B cell (primary cell): Measurements from ENCODE around the gene PRM1. TPM values are rescaled to one million over a fixed set of nuclear protein-coding genes. Genes with fewer than 3 reads are reported as not detected.
A peak's percentile ranks its signal among the peaks of the same experiment; 100 is the strongest.

Experiments used
- ATAC-seq: fragments of 200-7000 bp; cut with Tn5 transposase; one replicate; pipeline ENCODE4 v1.10.0; 2021; ENCODE audit warnings: low read depth, mild to moderate bottlenecking, moderate number of reproducible peaks, moderate library complexity
- CTCF ChIA-PET: fragments of 350-600 bp; sonication (Branson Sonifier 250); formaldehyde crosslinking; loops from one replicate; lab custom pipeline; 2021; ENCODE audit warnings: antibody characterized with exemption, inconsistent platforms; lab: Charles Lee
- POLR2A ChIA-PET: fragments of 350-600 bp; sonication (Branson Sonifier 250); formaldehyde crosslinking; loops from one replicate; lab custom pipeline; 2021; ENCODE audit warnings: antibody characterized with exemption; lab: Charles Lee
- DNase-seq: peaks from one replicate; pipeline ENCODE4 v3.0.0; 2013
- H2AFZ ChIP-seq: 2 replicates; pipeline ENCODE4 v1.6.1; 2012; ENCODE audit warnings: mild to moderate bottlenecking, low read depth, low read length; ENCODE audit not compliant: insufficient read depth, poor library complexity, severe bottlenecking
- H3K27ac ChIP-seq, 2 donors: 1 replicate in 1 of 2; 2 replicates in 1 of 2; pipeline ENCODE4 v1.5.1; 2012 to 2013; ENCODE audit warnings: low read length in 2 of 2, mild to moderate bottlenecking in 2 of 2, moderate library complexity in 1 of 2
- H3K27me3 ChIP-seq, 4 experiments: fragments of 200-600 bp in 1 of 4; sonication (generic) in 1 of 4; replicated peaks in 1 of 4; 1 replicate in 2 of 4; 2 replicates in 2 of 4; pipeline versions ENCODE4 v1.6.1 to v1.7.0; 2013 to 2016; ENCODE audit warnings: low read length in 3 of 4, mild to moderate bottlenecking in 2 of 4, mixed read lengths in 1 of 4, moderate library complexity in 1 of 4; ENCODE audit not compliant: insufficient read depth in 4 of 4, control insufficient read depth in 3 of 4; ENCODE audit errors: control extremely low read depth in 1 of 4
- H3K36me3 ChIP-seq, 2 experiments: replicated peaks in 1 of 2; 1 replicate in 1 of 2; 2 replicates in 1 of 2; pipeline versions ENCODE4 v1.6.1 to v1.7.1; 2013; ENCODE audit warnings: low read length in 1 of 2; ENCODE audit not compliant: insufficient read depth in 2 of 2, control insufficient read depth in 1 of 2; ENCODE audit errors: control extremely low read depth in 1 of 2, extremely low read depth in 1 of 2
- H3K4me1 ChIP-seq, 2 donors: fragments of 200-600 bp in 1 of 2; sonication (generic) in 1 of 2; 1 replicate in 1 of 2; 2 replicates in 1 of 2; pipeline versions ENCODE4 v1.5.1 to v1.6.1; 2013 to 2017; ENCODE audit warnings: low read length in 2 of 2; ENCODE audit not compliant: control insufficient read depth in 2 of 2, insufficient read depth in 2 of 2
- H3K4me2 ChIP-seq: replicated peaks from 2 replicates; pipeline ENCODE3; 2012; ENCODE audit warnings: mild to moderate bottlenecking, low read depth, low read length; ENCODE audit not compliant: poor library complexity, severe bottlenecking
- H3K4me3 ChIP-seq, 5 experiments: fragments of 200-600 bp in 1 of 5; sonication (generic) in 1 of 5; 1 replicate in 3 of 5; 2 replicates in 2 of 5; pipeline versions ENCODE4 v1.5.1 to v1.7.0; 2011 to 2016; ENCODE audit warnings: low read length in 4 of 5, mild to moderate bottlenecking in 4 of 5, low read depth in 2 of 5, control low read depth in 1 of 5, moderate library complexity in 1 of 5; ENCODE audit not compliant: insufficient read depth in 1 of 5; ENCODE audit errors: control extremely low read depth in 1 of 5, extremely low read depth in 1 of 5
- H3K79me2 ChIP-seq: fragments of 200-600 bp; sonication (generic); one replicate; pipeline ENCODE4 v1.6.0; 2016; ENCODE audit warnings: low read length; ENCODE audit not compliant: control insufficient read depth, insufficient read depth
- H3K9ac ChIP-seq: fragments of 200-600 bp; sonication (generic); 2 replicates; pipeline ENCODE4 v1.6.1; 2017; ENCODE audit warnings: mild to moderate bottlenecking, low read length, moderate library complexity
- H3K9me3 ChIP-seq, 3 donors: one replicate each; pipeline versions ENCODE4 v1.6.1 to v1.7.1; 2013; ENCODE audit warnings: low read length in 2 of 3; ENCODE audit not compliant: control insufficient read depth in 2 of 3, insufficient read depth in 1 of 3; ENCODE audit errors: control extremely low read depth in 1 of 3
- H4K20me1 ChIP-seq: 2 replicates; pipeline ENCODE4 v1.6.0; 2012; ENCODE audit warnings: mild to moderate bottlenecking, low read length; ENCODE audit not compliant: insufficient read depth, control insufficient read depth, poor library complexity, severe bottlenecking
- H3K27ac Mint-ChIP-seq: one replicate; pipeline ENCODE4 v1.8.0; 2021; ENCODE audit warnings: mixed read lengths
- H3K27me3 Mint-ChIP-seq: one replicate; pipeline ENCODE4 v1.8.0; 2021; ENCODE audit warnings: mixed read lengths
- H3K4me1 Mint-ChIP-seq: one replicate; pipeline ENCODE4 v1.8.0; 2021; ENCODE audit warnings: mixed read lengths
- H3K4me3 Mint-ChIP-seq: one replicate; pipeline ENCODE4 v1.8.0; 2021; ENCODE audit warnings: mixed read lengths
- H3K9me3 Mint-ChIP-seq: one replicate; pipeline ENCODE4 v1.8.0; 2022; ENCODE audit warnings: mixed read lengths; ENCODE audit not compliant: insufficient read depth
- CTCF ChIP-seq: fragments of 200-600 bp; IDR thresholded peaks from one replicate; pipeline ENCODE4 v1.8.0; 2022; ENCODE audit warnings: antibody characterized with exemption, mild to moderate bottlenecking
- EZH2 ChIP-seq: IDR thresholded peaks from 2 replicates; pipeline ENCODE4 v1.6.1; 2012; ENCODE audit warnings: borderline replicate concordance, low read depth, mild to moderate bottlenecking, moderate library complexity, low read length; ENCODE audit not compliant: insufficient read depth, poor library complexity, severe bottlenecking
- WGBS: methylation state at CpG from one replicate; pipeline ENCODE4 v1.1.5; 2013; ENCODE audit warnings: missing lambda C conversion rate; ENCODE audit not compliant: insufficient coverage; 5-methylcytosine and 5-hydroxymethylcytosine counted together
- intact Hi-C: fragments of 100-400 bp; cut with micrococcal nuclease; formaldehyde crosslinking; loops from one replicate; pipeline ENCODE4 v1.10.0; 2022
- polyA plus RNA-seq: library from polyadenylated mRNA; depleted of rRNA; stranded (reverse); fragments of >200 nt; gene quantifications from 2 replicates; pipeline ENCODE4 v1.2.3, GENCODE V29; 2012
- total RNA-seq, 2 donors: library from RNA; stranded (reverse); fragments of 120-200 nt in 1 of 2; gene quantifications; 1 replicate in 1 of 2; 2 replicates in 1 of 2; pipeline versions ENCODE4 v1.2.3 to v1.2.4, GENCODE V29; 2013 to 2022

Gene PRM1
- total and polyA plus RNA-seq, 2 donors (not counting 1 experiment from before 2014, with no cell fraction given) = not detected

- Mint-ChIP-seq H3K4me1 (peaks cover 28% of the 10 kb centered on the region), H3K27me3 (no peaks in the 10 kb centered on the region), H3K9me3 (no peaks in the 10 kb centered on the region), H3K27ac (no peak overlapping the region), H3K4me3 (peak overlapping the region; percentile 3)
- Histone ChIP-seq H3K4me1 (peaks cover 16 to 19% of the 10 kb centered on the region in 2 donors), H3K9me3 (no peaks in the 10 kb centered on the region), H3K79me2 (no peaks in the 10 kb centered on the region), H3K9ac (no peak overlapping the region), H3K36me3 (no peaks in the 10 kb centered on the region), H2AFZ (no peak overlapping the region), H3K4me3 (no peak overlapping the region), H4K20me1 (no peaks in the 10 kb centered on the region), H3K27ac (no peak overlapping the region), H3K4me2 (no peak overlapping the region), H3K27me3 (no peaks in the 10 kb centered on the region)
- ATAC-seq = no peak
- intact Hi-C loops = no loop called here
- WGBS = 89% methylated on average over 8 of the region's 13 CpGs
- POLR2A ChIA-PET = interaction anchor here (0.6 kb wide), 1 partner anchor 8 kb away, joined by 4 read pairs; no protein-coding TSS in a partner anchor
- CTCF ChIA-PET = interaction anchor here (0.7 to 1.3 kb wide), 2 partner anchors 20 to 475 kb away, joined by 3 read pairs; no protein-coding TSS in a partner anchor
- no peak for TF ChIP-seq EZH2
- DNase-seq = no peak
Observed at GRCh38 chr16:11234884-11235702, 46.0 kb downstream of the PRM1 start.

GRCh38 chr16:11233727-11234376 is 47.3 kb downstream of the PRM1 start:
- Histone ChIP-seq H4K20me1 (no peaks in the 10 kb centered on the region), H3K4me2 (peak overlapping the region; percentile 92), H3K27me3 (no peaks in the 10 kb centered on the region), H2AFZ (no peak overlapping the region), H3K9me3 (no peaks in the 10 kb centered on the region), H3K4me1 (peaks cover 16 to 19% of the 10 kb centered on the region in 2 donors), H3K27ac (no peak overlapping the region), H3K36me3 (no peaks in the 10 kb centered on the region), H3K9ac (peak overlapping the region; percentile 57), H3K79me2 (no peaks in the 10 kb centered on the region), H3K4me3 (no peak overlapping the region)
- Mint-ChIP-seq H3K9me3 (no peaks in the 10 kb centered on the region), H3K27ac (peak overlapping the region; percentile 68), H3K4me3 (peak overlapping the region; percentile 71), H3K27me3 (no peaks in the 10 kb centered on the region), H3K4me1 (peaks cover 32% of the 10 kb centered on the region)
- ChIA-PET POLR2A (no interaction called here), CTCF (interaction anchor here (0.7 to 2.1 kb wide), 5 partner anchors 9 to 153 kb away, joined by 3 to 9 read pairs (median 3); partner anchors contain the start of gene SOCS1)
- 54% methylated on average over 5 of the region's 8 CpGs for WGBS
- intact Hi-C loops = loop anchor here (2.0 kb wide), 1 partner anchor 19 kb away; no protein-coding TSS in a partner anchor
- no peak for DNase-seq
- no peak for TF ChIP-seq EZH2
- TF ChIP-seq CTCF = no peak
- ATAC-seq = no peak
